C4-2B (cell line): ENCODE results near the gene NXPE4.
"Not testable (repeated sequence)": the region's sequence is repeated elsewhere in the genome, so short reads cannot be mapped to it uniquely, and the experiment has no call there.

ENCODE experiments used
- H3K27ac ChIP-seq: fragments of 450-650 bp; 2 replicates; pipeline ENCODE4 v1.5.1; 2017
- CTCF ChIP-seq: fragments of 450-650 bp; conservative IDR thresholded peaks from 2 replicates; pipeline ENCODE4 v1.5.1; 2017; ENCODE audit warnings: mild to moderate bottlenecking
- ZFX ChIP-seq: fragments of 450-650 bp; IDR thresholded peaks from 2 replicates; pipeline ENCODE4 v1.6.1; 2017

Gene NXPE4

GRCh38 chr11:114595571-114595970, at the start of gene NXPE4:
Gene NXPE4 (minus strand): TSS chr11:114595786. CDS start chr11:114594759, 1,027 bp downstream.
- TF ChIP-seq ZFX (no peak), CTCF (no peak)
- H3K27ac ChIP-seq = no peak within 1 kb of the TSS

DNA sequence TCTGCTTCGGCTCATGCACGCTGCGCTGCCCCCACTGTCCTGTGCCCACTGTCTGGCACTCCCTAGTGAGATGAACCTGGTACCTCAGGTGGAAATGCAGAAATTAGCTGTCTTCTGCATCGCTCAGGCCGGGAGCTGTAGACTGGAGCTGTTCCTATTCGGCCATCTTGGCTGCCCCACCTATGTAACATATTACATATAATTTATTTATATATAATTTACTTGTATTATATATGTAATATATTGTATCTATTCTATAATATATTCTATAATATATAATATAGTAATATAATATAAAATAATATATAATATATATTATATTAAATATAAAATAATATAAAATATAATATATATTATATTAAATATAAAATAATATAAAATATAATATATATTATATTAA, 43.9 kb upstream of the NXPE4 start:
- H3K27ac ChIP-seq = not testable (repeated sequence)

DNA sequence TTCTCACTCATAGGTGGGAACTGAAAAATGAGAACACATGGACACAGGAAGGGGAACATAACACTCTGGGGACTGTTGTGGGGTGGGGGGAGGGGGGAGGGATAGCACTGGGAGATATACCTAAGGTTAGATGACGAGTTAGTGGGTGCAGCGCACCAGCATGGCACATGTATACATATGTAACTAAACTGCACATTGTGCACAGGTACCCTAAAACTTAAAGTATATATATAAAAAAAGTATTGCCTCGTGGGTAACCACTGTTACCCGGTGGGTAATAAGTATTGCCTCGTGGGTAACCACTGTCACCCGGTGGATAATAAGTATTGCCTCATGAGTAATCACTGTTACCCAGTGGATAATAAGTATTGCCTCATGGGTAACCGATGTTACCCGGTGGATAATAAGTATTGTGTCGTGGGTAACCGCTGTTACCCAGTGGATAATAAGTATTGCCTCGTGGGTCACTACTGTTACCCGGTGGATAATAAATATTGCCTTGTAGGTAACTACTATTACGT, 35.9 kb upstream of the NXPE4 start:
- not testable (repeated sequence) for H3K27ac ChIP-seq

- TF ChIP-seq CTCF = no peak
- no peak for TF ChIP-seq ZFX
- no peak overlapping the region for H3K27ac ChIP-seq
These were observed 29.7 kb upstream of the NXPE4 start for GRCh38 chr11:114625294-114625693.

- TF ChIP-seq CTCF (no peak), ZFX (no peak)
- H3K27ac ChIP-seq = no peak overlapping the region
These were observed 29.0 kb upstream of the NXPE4 start for GRCh38 chr11:114624455-114625207.

DNA sequence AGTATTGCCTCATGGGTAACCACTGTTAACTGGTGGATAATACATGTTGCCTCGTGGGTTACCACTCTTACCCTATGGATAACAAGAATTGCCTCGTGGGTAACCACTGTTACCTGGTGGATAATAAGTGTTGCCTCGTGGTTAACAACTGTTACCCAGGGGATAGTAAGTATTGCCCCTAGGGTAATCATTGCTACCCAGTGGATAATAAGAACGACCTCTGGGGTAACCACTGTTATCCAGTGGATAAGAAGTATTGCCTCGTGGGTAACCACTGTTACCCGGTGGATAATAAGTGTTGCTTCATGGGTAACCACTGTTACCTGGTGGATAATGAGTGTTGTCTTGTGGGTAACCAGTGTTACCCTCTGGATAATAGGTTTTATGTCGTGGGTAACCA, 28.1 kb upstream of the NXPE4 start:
- TF ChIP-seq ZFX (no peak), CTCF (no peak)
- H3K27ac ChIP-seq = no peak overlapping the region

DNA sequence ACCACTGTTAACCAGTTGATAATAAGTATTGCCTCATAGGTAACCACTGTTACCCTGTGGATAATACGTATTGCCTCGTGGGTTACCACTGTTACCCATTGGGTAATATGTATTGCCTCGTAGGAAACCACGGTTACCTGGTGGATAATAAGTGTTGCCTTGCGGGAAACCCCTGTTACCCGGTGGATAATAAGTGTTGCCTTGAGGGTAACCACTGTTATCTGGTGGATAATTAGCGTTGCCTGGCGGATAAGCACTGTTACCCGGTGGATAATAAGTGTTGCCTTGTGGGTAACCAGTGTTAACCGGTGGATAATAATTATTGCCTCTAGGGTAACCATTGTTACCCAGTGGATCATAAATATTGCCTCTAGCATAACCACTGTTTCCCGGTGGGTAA, 27.3 kb upstream of the NXPE4 start:
- no peak for TF ChIP-seq CTCF
- no peak for TF ChIP-seq ZFX
- no peak overlapping the region for H3K27ac ChIP-seq

DNA sequence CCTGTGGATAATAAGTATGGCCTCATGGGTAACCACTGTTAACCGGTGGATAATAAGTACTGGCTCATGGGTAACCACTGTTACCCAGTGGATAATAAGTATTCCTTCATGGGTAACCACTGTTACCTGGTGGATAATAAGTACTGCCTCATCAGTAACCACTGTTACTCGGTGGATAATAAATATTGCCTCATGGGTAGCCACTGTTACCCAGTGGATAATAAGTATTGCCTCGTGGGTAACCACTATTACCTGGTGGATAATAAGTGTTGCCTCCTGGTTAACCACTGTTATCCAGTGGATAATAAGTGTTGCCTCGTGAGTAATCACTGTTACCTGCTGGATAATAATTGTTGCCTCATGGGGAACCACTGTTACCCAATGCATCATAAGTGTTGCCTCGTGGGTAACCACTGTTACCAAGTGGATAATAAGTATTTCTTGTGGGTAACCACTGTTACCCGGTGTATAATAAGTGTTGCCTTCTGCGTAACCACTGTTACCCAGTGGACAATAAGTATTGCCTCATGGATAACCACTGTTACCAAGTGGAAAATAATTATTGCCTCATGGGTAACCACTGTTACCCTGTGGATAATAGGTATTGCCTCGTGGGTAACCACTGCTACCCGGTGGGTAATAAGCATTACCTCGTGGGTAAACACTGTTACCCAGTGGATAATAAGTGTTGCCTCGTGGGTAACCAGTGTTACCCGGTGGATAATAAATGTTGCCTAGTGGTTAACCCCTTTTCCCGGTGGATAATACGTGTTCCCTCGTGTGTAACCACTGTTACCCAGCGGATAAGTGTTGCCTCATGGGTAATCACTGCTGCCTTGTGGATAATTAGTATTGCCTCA, 26.6 kb upstream of the NXPE4 start:
- TF ChIP-seq CTCF = no peak
- no peak for TF ChIP-seq ZFX
- no peak overlapping the region for H3K27ac ChIP-seq
